Subcutaneous adipose tissue (tissue), 4 donors: ENCODE results near the gene GPR148. TPM values are rescaled to one million over a fixed set of nuclear protein-coding genes. Genes with fewer than 3 reads are reported as not detected.

ENCODE experiments used
- CTCF ChIP-seq: fragments of 450-650 bp; IDR thresholded peaks from one replicate; pipeline ENCODE4 v1.5.1; 2016; ENCODE audit warnings: low read depth, mild to moderate bottlenecking, control low read depth, antibody characterized with exemption, moderate library complexity
- total RNA-seq, 4 donors: library from RNA; depleted of rRNA; stranded (reverse); fragments of >200 nt; gene quantifications; one replicate each; pipeline ENCODE4 v1.1.0, GENCODE V29; 2016

The GPR148 gene, protein sequence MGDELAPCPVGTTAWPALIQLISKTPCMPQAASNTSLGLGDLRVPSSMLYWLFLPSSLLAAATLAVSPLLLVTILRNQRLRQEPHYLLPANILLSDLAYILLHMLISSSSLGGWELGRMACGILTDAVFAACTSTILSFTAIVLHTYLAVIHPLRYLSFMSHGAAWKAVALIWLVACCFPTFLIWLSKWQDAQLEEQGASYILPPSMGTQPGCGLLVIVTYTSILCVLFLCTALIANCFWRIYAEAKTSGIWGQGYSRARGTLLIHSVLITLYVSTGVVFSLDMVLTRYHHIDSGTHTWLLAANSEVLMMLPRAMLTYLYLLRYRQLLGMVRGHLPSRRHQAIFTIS
- total RNA-seq: not detected

- TF ChIP-seq CTCF: no peak
Observed at GRCh38 chr2:130728549-130729316, at the start of gene GPR148. GPR148 (plus strand) TSS chr2:130729070; CDS start chr2:130729152, 82 bp downstream.

- no peak for TF ChIP-seq CTCF
Observed at GRCh38 chr2:130720036-130720435, 8.8 kb upstream of the GPR148 start.

DNA sequence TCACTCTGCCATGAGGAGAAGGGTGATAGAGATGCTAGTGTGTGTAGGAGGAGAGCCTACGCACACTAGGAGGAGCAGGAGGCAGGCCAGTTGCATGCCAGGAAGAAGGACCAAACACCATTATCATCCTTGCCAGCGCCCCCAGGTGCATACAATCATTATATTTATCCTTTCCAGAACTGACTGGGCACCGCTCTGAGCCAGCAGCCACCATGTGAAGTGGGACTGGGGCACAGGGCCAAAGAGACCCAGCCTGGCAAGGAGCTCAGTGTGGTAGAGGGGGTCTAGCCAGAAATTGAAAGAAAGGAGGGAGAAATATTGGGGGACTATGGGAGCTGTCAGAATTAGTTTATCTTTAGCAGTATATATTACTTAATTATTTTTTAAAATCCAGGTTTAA is 8.3 kb upstream of the GPR148 start:
- no peak for TF ChIP-seq CTCF

DNA sequence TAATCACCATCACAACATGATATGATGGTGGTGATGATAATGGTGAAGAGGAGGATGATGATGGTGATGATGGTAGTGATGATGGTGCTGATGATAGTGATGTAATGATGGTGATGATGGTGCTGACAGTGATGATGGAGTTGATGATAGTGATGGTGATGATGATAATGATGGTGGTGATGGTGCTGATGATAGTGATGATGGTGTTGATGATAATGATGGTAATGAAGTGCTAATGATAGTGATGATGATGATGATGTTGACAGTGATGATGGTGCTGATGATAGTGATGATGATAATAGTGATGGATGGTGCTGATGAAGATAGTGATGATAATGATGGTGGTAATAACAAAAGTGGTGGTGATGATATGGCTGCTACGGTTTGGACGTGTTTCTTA is 4.4 kb upstream of the GPR148 start:
- TF ChIP-seq CTCF: no peak

GRCh38 chr2:130726614-130727180 is 2.2 kb upstream of the GPR148 start:
- no peak for TF ChIP-seq CTCF

DNA sequence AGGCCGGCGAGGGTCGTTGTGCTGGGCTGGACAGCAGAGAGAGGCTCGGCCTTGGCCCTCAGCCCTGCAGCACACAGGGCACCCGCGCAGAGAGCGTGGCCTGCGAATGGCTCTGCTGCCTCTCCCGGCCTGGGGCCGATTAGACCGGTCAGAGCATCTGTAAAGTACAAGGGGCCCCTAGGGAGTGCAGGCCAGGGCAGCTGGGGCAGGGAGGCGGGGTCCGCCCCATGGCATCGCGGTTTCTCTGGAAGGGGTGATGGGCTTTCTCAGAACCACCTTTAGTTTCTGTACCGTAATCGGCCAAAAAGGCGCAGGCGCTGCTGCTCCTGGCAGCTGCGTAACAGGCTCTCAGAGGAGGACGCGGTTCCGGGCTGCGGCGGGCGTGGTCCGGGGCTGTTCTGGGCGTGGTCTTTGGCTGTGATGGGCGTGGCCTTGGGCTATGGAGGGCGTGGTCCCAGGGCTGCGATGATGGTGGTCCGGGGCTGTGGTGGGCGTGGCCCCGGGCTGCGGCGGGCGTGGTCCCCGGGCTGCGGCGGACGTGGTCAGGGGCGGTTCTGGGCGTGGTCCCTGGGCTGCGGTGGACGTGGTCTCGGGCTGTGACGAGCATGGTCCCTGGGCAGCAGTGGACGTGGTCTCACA is 1.5 kb upstream of the GPR148 start:
- no peak for TF ChIP-seq CTCF
